Lower leg skin (tissue), 4 donors: ENCODE results near the gene DPYSL3. TPM values are rescaled to one million over a fixed set of nuclear protein-coding genes. Genes with fewer than 3 reads are reported as not detected.

Source experiments
- DNase-seq, 2 donors: peaks; one replicate each; pipeline ENCODE4 v3.0.0-alpha.2; 2019; ENCODE audit warnings: low spot score in 2 of 2
- H3K4me3 ChIP-seq: fragments of 200-600 bp; sonication (generic); 2 replicates; pipeline ENCODE4 v1.5.1; 2017; ENCODE audit warnings: mild to moderate bottlenecking, low read depth; ENCODE audit not compliant: poor library complexity, severe bottlenecking
- POLR2A ChIP-seq, 2 donors: fragments of 450-650 bp; IDR thresholded peaks; one replicate each; pipeline ENCODE4 v1.6.1; 2016 to 2017; ENCODE audit warnings: antibody characterized with exemption in 2 of 2, mild to moderate bottlenecking in 1 of 2, moderate library complexity in 1 of 2
- WGBS, 2 donors: methylation state at CpG; one replicate each; pipeline ENCODE4 v1.1.5; 2018; 5-methylcytosine and 5-hydroxymethylcytosine counted together
- intact Hi-C: fragments of 100-400 bp; cut with DNase I; formaldehyde crosslinking; loops from one replicate; pipeline ENCODE4 v1.15.0; 2023; ENCODE audit warnings: low total_unique reads
- total RNA-seq, 4 donors: library from RNA; depleted of rRNA; stranded (reverse); fragments of >200 nt; gene quantifications; one replicate each; pipeline ENCODE4 v1.1.0, GENCODE V29; 2016
- TF ChIP-seq, protein P1 (sequence below), 3 donors: fragments of 450-650 bp; IDR thresholded peaks; one replicate each; pipeline ENCODE4 v1.5.1; 2016; ENCODE audit warnings: antibody characterized with exemption in 3 of 3, mild to moderate bottlenecking in 3 of 3, moderate library complexity in 2 of 3

The DPYSL3 gene
- total RNA-seq, 4 donors from 2014 or later = 7.1 to 32.2 (median 11.0) TPM

DNA sequence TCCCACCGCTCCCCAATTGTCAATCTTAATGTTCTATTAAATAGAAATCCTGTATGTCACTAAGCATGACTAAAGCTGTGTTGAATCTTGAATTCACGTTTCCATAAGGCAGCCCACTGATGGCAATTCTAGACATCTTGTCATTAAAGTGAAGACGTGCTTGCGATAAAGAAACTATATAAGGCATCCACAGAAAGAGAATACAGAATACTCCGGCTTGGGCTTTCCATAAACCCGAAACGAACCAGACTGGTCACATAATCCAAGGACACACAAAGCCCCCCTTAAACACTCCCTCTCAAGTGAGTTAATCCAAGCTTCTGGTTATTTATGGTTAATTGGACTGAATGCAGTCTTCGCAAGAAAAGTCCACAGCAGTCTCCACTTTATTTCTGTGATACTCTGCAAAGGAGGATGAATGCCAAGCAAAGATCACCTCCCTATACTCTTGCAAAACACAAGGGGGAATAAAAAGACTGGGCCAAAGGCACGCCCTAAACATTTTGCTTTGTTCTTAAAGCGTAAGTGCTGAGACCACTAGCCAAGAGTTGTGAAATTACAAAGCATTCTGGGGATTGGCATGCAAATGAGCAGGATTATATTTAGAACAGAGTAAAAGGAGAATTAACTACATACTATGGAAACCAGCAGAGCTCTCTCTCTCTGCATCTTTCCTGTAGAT is 54.7 kb downstream of the DPYSL3 start:
- intact Hi-C loops = loop anchor here (5.0 kb wide), 1 partner anchor 122 kb away; no protein-coding TSS in a partner anchor
- DNase-seq = peak in 1 of 2 donors; percentile 78
- H3K4me3 ChIP-seq = no peak overlapping the region
- 39 to 40% methylated on average over 10 of the region's 10 CpGs for WGBS, 2 donors
- TF ChIP-seq, protein P1, sequence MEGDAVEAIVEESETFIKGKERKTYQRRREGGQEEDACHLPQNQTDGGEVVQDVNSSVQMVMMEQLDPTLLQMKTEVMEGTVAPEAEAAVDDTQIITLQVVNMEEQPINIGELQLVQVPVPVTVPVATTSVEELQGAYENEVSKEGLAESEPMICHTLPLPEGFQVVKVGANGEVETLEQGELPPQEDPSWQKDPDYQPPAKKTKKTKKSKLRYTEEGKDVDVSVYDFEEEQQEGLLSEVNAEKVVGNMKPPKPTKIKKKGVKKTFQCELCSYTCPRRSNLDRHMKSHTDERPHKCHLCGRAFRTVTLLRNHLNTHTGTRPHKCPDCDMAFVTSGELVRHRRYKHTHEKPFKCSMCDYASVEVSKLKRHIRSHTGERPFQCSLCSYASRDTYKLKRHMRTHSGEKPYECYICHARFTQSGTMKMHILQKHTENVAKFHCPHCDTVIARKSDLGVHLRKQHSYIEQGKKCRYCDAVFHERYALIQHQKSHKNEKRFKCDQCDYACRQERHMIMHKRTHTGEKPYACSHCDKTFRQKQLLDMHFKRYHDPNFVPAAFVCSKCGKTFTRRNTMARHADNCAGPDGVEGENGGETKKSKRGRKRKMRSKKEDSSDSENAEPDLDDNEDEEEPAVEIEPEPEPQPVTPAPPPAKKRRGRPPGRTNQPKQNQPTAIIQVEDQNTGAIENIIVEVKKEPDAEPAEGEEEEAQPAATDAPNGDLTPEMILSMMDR (IDR thresholded peaks at IDR 0.05) = no peak
- TF ChIP-seq POLR2A (IDR thresholded peaks at IDR 0.05) = no peak

DNA sequence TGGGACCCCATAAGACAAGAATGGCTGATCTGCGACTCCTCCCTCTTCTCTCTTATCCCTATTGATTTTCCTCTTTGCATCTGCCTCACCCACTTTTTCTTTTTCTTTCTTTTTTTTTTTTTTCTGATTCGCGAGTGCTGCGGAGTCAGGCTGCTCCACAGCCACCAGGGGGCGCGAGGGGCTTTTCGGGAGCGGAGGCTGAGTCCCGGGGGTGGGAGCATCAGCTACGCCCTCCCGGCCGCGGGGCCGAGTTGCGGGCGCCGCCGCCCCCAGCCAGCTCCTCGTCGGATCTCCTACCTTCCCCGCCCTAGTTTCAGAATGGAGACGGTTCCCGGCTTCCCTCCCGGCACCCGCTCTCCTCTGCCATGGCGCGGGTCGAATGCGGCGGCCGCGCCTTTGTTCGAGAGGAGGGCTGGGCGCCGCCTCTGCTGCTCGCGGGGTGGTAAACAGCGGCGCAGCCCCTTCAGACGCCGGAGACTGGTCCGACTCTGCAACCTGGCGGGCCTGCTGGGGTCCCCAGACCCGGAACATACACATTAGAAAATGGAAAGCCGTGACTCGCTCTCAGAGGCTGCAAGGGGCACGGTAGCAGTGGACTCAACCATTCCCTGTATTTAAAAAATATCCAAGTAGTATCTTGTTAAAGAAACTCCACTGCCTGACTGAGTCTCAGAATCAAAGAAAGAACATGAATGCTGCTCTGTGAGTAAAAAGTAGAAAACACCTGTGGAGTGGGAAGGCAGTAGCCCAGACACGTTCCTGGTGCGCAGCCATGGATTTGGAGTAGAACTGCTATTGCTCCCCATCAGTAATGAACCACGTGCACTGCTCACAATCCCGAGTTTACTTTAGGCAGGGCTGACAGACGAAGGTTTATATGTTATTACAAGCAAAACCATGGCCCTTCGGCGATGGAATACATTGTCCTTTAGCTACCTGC is 55.7 kb downstream of the DPYSL3 start:
- WGBS, 2 donors = 2 to 4% methylated on average over 34 to 54 of the region's 54 CpGs
- peak; percentile 73 to 97 for DNase-seq
- peak overlapping the region; percentile 57 for H3K4me3 ChIP-seq
- intact Hi-C loops = loop anchor here (5.0 kb wide), 1 partner anchor 123 kb away; no protein-coding TSS in a partner anchor
- TF ChIP-seq, protein P1 (IDR thresholded peaks at IDR 0.05) = peak in 1 of 3 donors; percentile 77
- TF ChIP-seq POLR2A (IDR thresholded peaks at IDR 0.05) = no peak

DNA sequence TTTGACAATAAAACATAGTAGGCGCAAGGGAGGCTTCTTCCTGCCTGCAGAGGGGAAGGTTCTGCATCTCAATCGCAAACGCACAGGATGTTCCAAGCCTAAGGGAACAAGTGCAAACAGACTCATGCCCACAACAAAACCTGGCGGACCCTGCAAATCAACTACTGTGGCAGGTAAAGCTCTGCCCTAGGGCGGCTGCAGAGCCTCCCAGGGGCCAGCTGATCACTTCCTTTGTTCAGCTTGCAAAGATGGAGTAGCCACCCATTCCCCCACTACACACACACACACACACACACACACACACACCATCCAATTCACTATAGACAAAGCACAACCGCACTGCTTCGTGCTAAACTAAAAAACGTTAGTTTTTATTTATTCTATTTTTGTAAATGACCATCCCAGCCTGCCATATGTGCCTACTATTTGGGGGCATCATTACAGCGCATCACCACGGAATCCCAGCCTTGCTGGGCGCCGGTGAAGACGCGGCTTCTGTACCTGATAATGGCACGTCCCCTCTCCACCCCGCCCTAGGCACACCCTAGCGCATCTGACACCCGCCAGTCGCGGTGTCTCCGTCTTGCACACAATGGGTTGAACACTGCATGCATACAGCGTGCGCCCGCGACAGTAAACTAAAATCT is 57.6 kb downstream of the DPYSL3 start:
- intact Hi-C loops = loop anchor here (5.0 kb wide), 1 partner anchor 125 kb away; no protein-coding TSS in a partner anchor
- DNase-seq = no peak
- H3K4me3 ChIP-seq = no peak overlapping the region
- 17 to 26% methylated on average over 25 of the region's 25 CpGs for WGBS, 2 donors
- TF ChIP-seq, protein P1 (IDR thresholded peaks at IDR 0.05) = no peak
- no peak for TF ChIP-seq POLR2A (IDR thresholded peaks at IDR 0.05)

DNA sequence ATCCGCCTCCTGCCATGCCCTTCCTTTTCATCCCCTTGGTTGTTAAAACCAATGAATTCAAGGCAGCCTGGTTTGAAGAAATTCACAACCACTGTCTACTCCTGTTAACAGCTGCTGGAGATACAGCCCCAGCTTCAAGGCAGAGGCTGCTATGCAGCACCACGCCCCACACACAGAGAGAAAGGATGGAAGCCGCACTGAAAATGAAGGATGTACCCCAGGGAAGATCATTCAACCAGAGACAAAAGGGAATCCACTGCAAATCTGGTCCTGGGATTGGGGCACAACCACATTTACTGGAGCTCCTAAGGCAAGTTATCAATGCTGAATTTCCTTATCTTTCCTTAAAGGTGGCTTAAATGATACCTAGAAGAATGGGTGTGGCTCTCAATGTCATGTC is 58.7 kb downstream of the DPYSL3 start:
- DNase-seq = no peak
- 82 to 89% methylated on average over 3 of the region's 3 CpGs for WGBS, 2 donors
- no peak overlapping the region for H3K4me3 ChIP-seq
- no peak for TF ChIP-seq POLR2A (IDR thresholded peaks at IDR 0.05)
- TF ChIP-seq, protein P1 (IDR thresholded peaks at IDR 0.05) = no peak
- intact Hi-C loops = loop anchor here (5.0 kb wide), 1 partner anchor 126 kb away; no protein-coding TSS in a partner anchor

DNA sequence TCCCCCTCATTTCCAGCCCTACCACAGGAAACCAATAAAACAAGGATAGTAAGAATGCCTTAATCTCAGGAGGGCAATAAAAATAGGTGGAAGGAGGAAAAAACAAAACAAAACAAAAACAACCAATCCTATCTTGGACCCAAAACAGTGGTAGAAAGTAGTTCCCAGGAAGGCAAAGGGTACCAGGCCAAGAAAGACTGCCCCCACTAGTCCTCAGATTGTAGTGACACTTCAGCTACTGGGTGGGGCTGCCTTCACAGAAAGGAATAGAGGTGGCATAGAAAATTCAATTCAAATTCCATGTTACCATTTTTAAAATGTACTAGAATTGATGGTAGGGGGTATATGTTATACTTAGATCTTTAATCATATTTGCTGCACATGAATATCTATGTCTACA is 59.3 kb downstream of the DPYSL3 start:
- no peak for TF ChIP-seq POLR2A (IDR thresholded peaks at IDR 0.05)
- intact Hi-C loops = loop anchor here (5.0 kb wide), 1 partner anchor 127 kb away; no protein-coding TSS in a partner anchor

More for the DNA sequence above, 59.3 kb downstream of the DPYSL3 start:
- H3K4me3 ChIP-seq = no peak overlapping the region
- DNase-seq = no peak
